HG02981 (cell line): ENCODE results near the gene SPG21.
"Not testable (repeated sequence)": the region's sequence is repeated elsewhere in the genome, so short reads cannot be mapped to it uniquely, and the experiment has no call there.

Source experiments
- ATAC-seq: cut with Tn5 transposase; IDR thresholded peaks from one replicate; pipeline ENCODE4 v1.9.1; 2021; ENCODE audit warnings: mild to moderate bottlenecking, moderate library complexity; ENCODE audit not compliant: unreplicated experiment

The SPG21 gene

GRCh38 chr15:64989416-64990167 lies at the start of gene SPG21:
Gene SPG21 (minus strand): TSS chr15:64989914. CDS start chr15:64983569, 6,345 bp downstream.
- ATAC-seq: peak; percentile 95

DNA sequence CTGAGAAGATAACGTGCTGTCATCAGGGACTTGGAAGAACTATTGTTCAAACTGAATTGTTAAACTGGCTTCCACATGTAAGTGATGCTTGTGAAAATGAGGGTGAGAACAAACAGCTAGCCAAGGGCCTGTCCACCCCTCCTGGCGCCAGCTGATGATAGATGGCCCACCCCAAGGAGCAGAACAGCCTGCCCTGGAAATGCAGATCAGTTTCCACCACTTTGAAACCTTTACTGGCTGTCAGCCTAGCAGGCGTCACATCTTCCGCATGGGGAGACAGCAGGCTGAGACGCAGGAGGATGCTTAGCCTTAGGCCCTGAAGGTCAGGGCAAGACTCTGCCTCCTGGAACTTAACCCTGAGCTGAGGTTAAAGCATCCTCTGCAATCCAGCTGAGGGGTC lies 49.1 kb upstream of the SPG21 start:
- ATAC-seq: no peak

DNA sequence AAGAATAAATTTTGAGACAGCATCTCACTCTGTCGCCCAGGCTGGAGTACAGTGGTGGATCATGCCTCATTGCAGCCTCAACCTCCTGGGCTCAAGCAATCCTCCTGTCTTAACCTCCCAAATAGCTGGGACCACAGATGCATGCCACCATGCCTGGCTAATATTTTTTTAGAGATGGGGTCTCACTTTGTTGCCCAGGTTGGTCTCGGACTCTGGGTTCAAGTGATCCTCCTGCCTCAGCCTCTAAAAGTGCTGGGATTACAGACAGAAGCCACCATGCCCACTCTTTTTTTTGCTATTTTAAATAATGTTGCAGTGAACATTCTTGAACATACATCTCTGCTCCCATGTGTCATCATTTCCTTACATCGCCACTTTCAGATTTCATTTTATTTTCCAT lies 48.7 kb upstream of the SPG21 start:
- no peak for ATAC-seq

GRCh38 chr15:65037309-65037708 lies 47.6 kb upstream of the SPG21 start:
- ATAC-seq: no peak

- ATAC-seq: no peak
Observed at GRCh38 chr15:65034719-65035118, 45.0 kb upstream of the SPG21 start.

DNA sequence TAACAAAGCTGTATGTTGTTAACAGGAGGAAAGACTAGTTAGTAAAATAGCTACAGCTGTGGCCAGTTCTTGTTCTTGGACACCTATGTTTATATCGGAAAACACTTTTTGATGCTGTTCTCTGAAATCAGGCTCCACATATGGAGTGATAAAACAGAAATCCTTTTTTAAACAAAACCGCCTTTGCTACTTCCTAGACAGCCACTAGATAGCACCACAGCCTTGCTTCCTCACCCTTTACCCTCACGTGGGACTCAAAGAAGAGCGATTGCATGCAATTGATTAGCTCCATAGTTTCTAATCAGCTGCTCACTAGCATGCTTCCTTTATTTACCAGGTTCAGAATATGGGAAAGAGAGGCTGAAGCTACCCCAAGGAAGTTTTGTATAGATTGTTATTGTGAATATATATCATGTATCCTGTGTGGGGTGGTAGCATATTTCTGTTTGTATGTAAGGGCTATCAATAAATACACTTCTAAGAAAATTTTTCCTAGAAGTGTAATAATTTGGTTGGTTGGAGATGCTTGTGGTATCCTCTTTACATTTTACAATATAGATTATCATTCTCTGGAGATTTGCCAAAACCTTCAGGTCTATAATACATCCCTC lies 44.0 kb upstream of the SPG21 start:
- ATAC-seq: no peak

- ATAC-seq: no peak
Observed at GRCh38 chr15:65032801-65033537, 43.3 kb upstream of the SPG21 start.

GRCh38 chr15:65029736-65030208 lies 40.1 kb upstream of the SPG21 start:
- no peak for ATAC-seq

GRCh38 chr15:65028921-65029735 lies 39.4 kb upstream of the SPG21 start, which contains the start of gene MTFMT:
Gene MTFMT (minus strand): TSS chr15:65029639. CDS start chr15:65029613, 26 bp downstream.
- ATAC-seq: peak; percentile 79

DNA sequence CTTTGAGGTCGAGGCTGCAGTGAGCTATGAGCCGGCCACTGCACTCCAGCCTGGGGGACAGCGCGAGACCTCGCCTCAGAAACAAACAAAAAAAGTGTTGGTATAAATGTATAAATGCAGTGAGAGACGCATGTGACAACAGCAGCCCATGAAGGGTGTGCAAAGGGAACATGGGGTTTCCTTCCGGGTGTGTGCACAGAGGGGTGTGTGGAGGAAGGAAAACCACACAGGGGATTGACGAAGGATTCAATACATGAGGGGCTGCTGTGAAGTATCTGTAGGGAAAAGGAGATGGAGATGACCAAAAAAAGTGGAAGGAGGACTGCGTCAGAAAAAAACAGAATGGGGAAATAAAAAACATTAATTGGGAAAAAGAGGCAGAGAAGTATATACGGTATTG lies 38.6 kb upstream of the SPG21 start:
- ATAC-seq: no peak

- ATAC-seq: no peak
Observed at GRCh38 chr15:65027593-65027992, 37.9 kb upstream of the SPG21 start.

DNA sequence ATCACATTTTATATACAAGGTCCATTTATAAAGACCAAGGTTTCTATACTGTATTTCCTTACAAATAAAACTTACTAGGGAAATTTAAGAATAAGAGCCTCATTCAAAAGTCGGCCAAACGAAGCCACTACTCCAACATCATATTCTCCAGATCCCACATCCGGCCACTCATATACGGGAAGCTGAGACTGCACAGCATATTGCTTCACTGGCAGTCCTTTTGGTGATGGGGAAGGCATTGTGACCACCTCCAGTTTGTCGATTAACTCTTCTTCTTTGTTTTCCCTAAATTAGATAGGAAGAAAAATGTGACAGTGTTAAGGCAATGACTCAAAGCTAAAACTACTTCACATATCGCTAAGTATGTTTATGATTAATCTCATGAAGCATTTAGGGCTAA lies 37.0 kb upstream of the SPG21 start:
- ATAC-seq: no peak

DNA sequence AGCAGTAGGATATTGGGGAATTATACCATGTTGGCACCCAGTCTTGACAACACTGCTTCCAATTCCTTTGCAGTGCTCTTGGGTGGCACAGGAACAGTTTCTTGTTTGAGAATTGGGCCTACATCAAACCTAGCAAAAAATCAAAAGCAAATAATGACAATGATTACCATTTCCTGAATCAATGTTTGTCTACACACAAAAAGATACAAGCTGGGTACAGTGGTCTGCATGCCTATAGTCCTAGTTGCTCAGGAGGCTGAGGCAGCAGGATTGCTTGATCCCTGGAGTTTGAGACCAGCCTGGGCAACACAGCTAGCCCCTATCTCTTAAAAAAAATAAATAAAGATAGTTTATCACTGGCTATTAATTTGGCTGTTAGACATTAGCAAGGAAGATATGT lies 31.8 kb upstream of the SPG21 start:
- no peak for ATAC-seq

- no peak for ATAC-seq
Observed at GRCh38 chr15:65020419-65020818, 30.7 kb upstream of the SPG21 start.

DNA sequence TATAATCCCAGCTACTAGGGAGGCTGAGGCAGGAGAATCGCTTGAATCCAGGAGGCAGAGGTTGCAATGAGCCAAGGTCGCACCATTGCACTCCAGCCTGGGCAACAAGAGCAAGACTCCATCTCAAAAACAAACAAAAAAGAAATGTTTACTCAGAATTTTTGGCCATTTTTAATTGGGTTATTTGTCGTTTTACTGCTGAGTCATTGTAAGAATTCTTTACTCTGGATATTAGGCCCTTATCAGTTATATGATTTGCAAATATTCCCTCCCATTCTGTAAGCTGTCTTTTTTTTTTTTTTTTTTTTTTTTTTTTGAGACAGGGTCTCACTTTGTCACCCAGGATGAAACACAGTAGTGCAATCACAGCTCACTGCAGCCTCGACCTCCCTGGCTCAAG lies 21.5 kb upstream of the SPG21 start:
- not testable (repeated sequence) for ATAC-seq

- ATAC-seq: no peak
Observed at GRCh38 chr15:65008983-65009382, 19.3 kb upstream of the SPG21 start.

GRCh38 chr15:65006876-65007275 lies 17.2 kb upstream of the SPG21 start:
- no peak for ATAC-seq

DNA sequence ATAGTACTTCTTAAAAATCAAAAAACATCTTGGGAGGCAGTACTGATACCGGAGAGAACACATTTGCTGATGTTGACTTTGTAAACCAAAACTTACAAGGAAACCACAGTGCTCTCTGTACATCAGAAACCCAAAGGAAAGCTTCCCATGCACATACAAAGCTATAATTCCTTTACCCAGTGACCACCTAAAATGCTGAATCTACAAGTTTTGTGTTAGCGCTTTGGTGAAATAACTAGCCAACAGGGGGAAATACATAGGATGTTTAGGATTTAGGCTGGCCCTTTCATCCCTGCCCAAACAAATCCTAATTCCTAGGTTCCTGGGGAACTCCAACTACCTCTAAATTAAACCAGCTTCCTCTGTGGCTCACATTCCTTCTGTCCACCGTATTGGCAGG lies 15.3 kb upstream of the SPG21 start:
- ATAC-seq: no peak

GRCh38 chr15:64997745-64998375 lies 8.1 kb upstream of the SPG21 start:
- ATAC-seq: no peak

DNA sequence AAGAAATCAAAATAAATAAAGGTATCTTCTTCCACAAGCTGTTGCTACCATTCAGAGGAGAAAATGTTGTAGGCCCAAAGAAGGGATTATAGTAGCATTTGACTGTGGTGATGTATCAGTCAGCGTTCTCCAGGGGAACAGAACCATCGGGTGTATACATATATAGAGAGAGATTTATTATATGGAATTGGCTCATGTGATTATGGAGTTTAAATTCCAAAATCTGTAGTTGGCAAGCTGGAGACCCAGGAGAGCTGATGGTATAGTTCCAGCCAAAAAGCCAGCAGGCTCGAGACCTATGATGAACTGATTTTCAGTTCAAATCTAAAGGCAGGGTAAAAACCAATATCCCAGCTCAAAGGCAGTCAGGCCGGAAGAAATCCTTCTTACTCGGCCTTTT lies 7.4 kb upstream of the SPG21 start:
- ATAC-seq: no peak
